Urinary bladder (tissue), 4 donors: ENCODE results near the gene RPL14. TPM values are rescaled to one million over a fixed set of nuclear protein-coding genes. Genes with fewer than 3 reads are reported as not detected.

Source experiments
- DNase-seq: peaks from one replicate; pipeline ENCODE4 v3.0.0-alpha.2; 2015; ENCODE audit errors: extremely low spot score
- H3K27ac ChIP-seq: one replicate; pipeline ENCODE4 v1.5.1; 2013; ENCODE audit warnings: low read depth, mild to moderate bottlenecking, moderate library complexity
- H3K36me3 ChIP-seq: one replicate; pipeline ENCODE4 v1.6.1; 2013; ENCODE audit warnings: mild to moderate bottlenecking, moderate library complexity; ENCODE audit not compliant: insufficient read depth
- H3K4me1 ChIP-seq: one replicate; pipeline ENCODE4 v1.6.1; 2013; ENCODE audit warnings: mild to moderate bottlenecking, moderate library complexity; ENCODE audit not compliant: insufficient read depth
- H3K4me3 ChIP-seq: one replicate; pipeline ENCODE4 v1.5.1; 2013; ENCODE audit warnings: low read depth, low read length
- WGBS: extraction: QIAGEN DNeasy Blood & Tissue Kit; methylation state at CpG from one replicate; pipeline ENCODE4 v1.1.7; 2013; 5-methylcytosine and 5-hydroxymethylcytosine counted together
- polyA plus RNA-seq: library from polyadenylated mRNA; stranded (reverse); fragments of 200-250 nt; gene quantifications from one replicate; pipeline ENCODE4 v1.2.3, GENCODE V29; 2013
- total RNA-seq: library from RNA; depleted of rRNA; stranded (reverse); fragments of >200 nt; gene quantifications from one replicate; pipeline ENCODE4 v1.2.3, GENCODE V29; 2014
- donor health status: healthy with polysubstance abuse.
- donor health status: healthy.

RPL14 gene
- total RNA-seq (300 TPM), polyA plus RNA-seq (1,293 TPM)

- Histone ChIP-seq H3K4me3 (peak within 1 kb of the TSS; percentile 93), H3K27ac (peak within 1 kb of the TSS; percentile 91), H3K4me1 (no peaks in the 10 kb centered on the region), H3K36me3 (no peaks in the 10 kb centered on the region)
- DNase-seq = peak; percentile 94
- under 1% methylated on average over 79 of the region's 79 CpGs for WGBS
These were observed at the start of gene RPL14 for GRCh38 chr3:40456940-40457823. Gene RPL14, plus strand, starts transcription at chr3:40457339. Its CDS starts 133 bp downstream, at chr3:40457472.

DNA sequence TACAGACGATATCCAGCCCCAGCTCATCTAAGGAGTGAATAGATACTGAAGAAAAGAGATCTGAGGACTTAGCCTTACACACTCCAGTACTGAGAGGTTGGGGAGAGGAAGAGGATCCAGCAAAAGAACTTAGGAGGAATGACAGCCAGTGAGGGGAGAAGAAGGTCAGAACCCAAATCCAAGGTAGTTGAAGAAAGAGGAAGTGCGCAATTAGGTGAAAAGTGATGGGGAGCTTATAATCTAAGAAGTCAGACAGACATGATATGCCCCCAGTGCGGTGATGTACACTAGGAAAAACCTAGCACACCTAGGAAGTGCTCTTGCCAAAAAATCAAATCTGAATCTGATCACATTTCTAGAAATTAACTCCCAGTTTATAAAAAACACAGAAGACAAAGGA, 49.5 kb upstream of the RPL14 start:
- Histone ChIP-seq H3K27ac (no peak overlapping the region), H3K4me1 (no peaks in the 10 kb centered on the region), H3K36me3 (no peaks in the 10 kb centered on the region), H3K4me3 (no peak overlapping the region)
- no peak for DNase-seq
- 74% methylated on average over 3 of the region's 3 CpGs for WGBS

- H3K4me1 ChIP-seq = no peaks in the 10 kb centered on the region
- no peak overlapping the region for H3K4me3 ChIP-seq
- WGBS = 79% methylated on average over 1 of the region's 1 CpG
- no peak for DNase-seq
- H3K36me3 ChIP-seq = no peaks in the 10 kb centered on the region
- H3K27ac ChIP-seq = no peak overlapping the region
These were observed 42.9 kb upstream of the RPL14 start for GRCh38 chr3:40414270-40414669.

GRCh38 chr3:40417845-40418543, 39.1 kb upstream of the RPL14 start:
- H3K4me1 ChIP-seq = no peaks in the 10 kb centered on the region
- 61% methylated on average over 2 of the region's 2 CpGs for WGBS
- no peak for DNase-seq
- no peak overlapping the region for H3K27ac ChIP-seq
- no peaks in the 10 kb centered on the region for H3K36me3 ChIP-seq
- no peak overlapping the region for H3K4me3 ChIP-seq

DNA sequence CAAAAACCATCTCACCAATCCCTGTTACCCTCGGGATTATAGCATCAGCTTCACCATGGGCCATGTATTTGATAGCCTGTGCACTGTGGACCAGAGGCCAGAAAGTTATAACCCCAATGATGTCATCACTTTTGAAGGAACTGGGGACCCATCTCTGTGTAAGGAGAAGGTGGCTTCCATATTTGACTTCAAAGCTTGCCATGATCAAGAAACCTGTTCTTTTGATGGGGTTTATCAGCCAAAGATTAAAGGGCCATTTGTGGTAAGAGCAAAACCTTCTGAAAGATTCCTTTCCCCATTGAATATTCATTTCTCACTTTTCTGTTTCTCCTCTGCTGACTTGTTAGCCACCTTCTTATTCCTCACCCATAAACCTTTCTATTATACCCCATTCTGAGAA, 34.3 kb upstream of the RPL14 start:
- 77% methylated on average over 1 of the region's 1 CpG for WGBS
- H3K27ac ChIP-seq = no peak overlapping the region
- no peaks in the 10 kb centered on the region for H3K36me3 ChIP-seq
- no peaks in the 10 kb centered on the region for H3K4me1 ChIP-seq
- H3K4me3 ChIP-seq = no peak overlapping the region
- no peak for DNase-seq

DNA sequence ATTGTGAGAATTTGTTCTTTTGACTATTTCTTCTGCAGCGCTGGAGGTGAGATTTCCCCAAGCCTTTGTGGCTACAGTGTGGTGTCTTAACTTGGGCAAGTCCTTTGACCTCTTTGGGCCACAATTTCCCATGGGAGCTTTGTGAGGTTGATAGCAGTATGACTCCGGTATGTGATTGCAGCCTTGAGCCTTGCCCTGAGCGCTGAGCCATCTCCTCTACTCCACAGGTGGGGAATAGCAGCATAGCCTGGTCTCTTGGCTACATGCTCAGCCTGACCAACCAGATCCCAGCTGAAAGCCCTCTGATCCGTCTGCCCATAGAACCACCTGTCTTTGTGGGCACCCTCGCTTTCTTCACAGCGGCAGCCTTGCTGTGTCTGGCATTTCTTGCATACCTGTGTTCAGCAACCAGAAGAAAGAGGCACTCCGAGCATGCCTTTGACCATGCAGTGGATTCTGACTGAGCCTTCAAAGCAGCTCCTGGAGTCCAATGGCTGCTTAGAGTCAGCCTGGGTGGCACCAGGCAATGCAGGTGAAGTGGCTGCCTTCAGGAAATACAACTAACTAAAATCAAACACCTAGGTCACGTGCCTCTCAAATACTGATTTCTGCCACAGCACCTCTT, 30.0 kb upstream of the RPL14 start:
- H3K36me3 ChIP-seq = no peaks in the 10 kb centered on the region
- WGBS = 95% methylated on average over 8 of the region's 8 CpGs
- H3K4me1 ChIP-seq = no peaks in the 10 kb centered on the region
- no peak for DNase-seq
- H3K27ac ChIP-seq = no peak overlapping the region
- H3K4me3 ChIP-seq = no peak overlapping the region

- Histone ChIP-seq H3K27ac (no peak overlapping the region), H3K36me3 (peaks cover 3% of the 10 kb centered on the region), H3K4me3 (no peak overlapping the region), H3K4me1 (no peaks in the 10 kb centered on the region)
- 68% methylated on average over 2 of the region's 2 CpGs for WGBS
- no peak for DNase-seq
These were observed 24.3 kb upstream of the RPL14 start for GRCh38 chr3:40432793-40433192.

DNA sequence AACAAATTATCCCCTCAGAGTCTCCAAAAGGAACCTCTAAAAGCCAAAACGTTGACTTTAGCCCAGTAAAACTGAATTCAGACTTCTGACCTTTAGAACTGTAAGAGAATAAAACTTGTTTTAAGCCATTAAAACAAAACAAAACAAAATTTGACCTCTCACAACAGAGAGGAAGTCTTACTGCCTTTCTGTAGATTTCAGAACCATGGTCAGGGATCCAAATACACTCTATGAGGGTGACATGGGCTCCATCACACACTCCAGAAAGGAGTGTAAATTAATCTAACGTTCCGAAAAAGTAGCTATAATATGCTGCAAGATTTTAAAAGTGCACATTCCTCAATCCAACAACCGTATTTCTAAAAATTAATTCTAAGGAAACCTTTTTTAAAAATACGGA, 19.2 kb upstream of the RPL14 start:
- Histone ChIP-seq H3K36me3 (peaks cover 3% of the 10 kb centered on the region), H3K4me1 (no peaks in the 10 kb centered on the region), H3K27ac (no peak overlapping the region), H3K4me3 (no peak overlapping the region)
- 65% methylated on average over 5 of the region's 5 CpGs for WGBS
- no peak for DNase-seq

DNA sequence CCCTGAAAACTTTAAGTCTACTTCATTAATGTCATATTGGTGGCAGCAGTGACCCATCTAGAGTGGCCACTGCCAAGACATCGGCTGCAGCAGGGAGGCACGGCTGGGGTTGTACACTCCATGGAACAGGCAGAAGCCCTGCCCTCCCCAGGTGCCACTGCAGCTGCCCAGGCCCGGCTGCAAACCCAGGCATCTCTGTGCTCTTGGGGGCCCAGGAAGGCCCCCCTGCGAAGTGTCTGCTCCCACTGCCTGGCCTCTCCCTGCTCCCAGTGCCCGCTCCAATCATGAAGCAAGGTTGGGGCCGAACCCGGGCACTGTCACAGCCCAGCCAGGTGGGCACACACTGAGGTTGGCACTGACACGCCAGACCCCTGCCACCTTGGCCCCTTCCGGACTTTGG, 12.1 kb upstream of the RPL14 start:
- Histone ChIP-seq H3K36me3 (no peaks in the 10 kb centered on the region), H3K4me3 (no peak overlapping the region), H3K4me1 (no peaks in the 10 kb centered on the region), H3K27ac (no peak overlapping the region)
- 87% methylated on average over 9 of the region's 9 CpGs for WGBS
- DNase-seq = no peak

- DNase-seq = no peak
- Histone ChIP-seq H3K4me1 (no peaks in the 10 kb centered on the region), H3K4me3 (no peak overlapping the region), H3K36me3 (no peaks in the 10 kb centered on the region), H3K27ac (no peak overlapping the region)
- 69% methylated on average over 4 of the region's 4 CpGs for whole genome bisulfite sequencing
These were observed 11.3 kb upstream of the RPL14 start for GRCh38 chr3:40445880-40446279.

DNA sequence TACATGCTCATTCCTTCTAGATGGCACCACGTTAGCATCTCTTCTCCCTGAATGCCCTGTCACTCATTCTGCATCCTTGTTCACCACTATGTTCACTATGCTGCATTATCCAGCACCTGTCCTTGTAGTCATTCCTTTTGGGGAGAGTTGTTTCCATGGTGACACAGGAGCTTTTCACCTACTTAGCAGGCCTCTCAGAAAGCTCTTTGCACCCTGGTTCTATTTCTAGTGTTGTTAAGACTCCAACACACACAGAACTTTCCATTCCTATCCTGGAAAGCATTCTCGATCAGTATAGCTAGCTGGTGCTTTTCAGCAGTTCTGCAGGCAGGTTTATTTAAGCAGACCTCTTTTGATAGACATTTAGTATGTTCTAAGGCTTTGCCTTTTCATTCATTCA, 6.7 kb upstream of the RPL14 start:
- no peaks in the 10 kb centered on the region for H3K36me3 ChIP-seq
- no peak for DNase-seq
- no peak overlapping the region for H3K4me3 ChIP-seq
- H3K27ac ChIP-seq = no peak overlapping the region
- 82% methylated on average over 2 of the region's 2 CpGs for WGBS
- H3K4me1 ChIP-seq = no peaks in the 10 kb centered on the region

DNA sequence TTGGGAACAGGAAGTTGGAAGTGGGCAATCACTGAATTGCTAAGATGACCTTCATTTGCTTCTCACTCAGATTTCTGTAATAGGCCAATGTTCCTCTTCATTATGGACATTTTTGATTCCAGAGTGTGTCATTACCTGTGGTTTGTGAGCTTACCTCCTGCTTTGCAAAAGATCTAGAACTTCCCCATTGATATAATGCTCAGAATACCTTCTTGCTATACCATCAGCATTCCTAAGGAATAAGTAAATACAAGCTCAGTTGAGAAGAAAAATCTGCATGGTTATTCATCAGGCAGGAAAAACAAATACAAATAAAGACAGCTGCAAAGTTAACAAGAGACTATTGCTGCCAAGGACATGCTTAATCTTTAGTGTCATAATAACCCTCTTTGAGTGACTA, 5.6 kb upstream of the RPL14 start:
- Histone ChIP-seq H3K27ac (no peak overlapping the region), H3K4me1 (no peaks in the 10 kb centered on the region), H3K4me3 (no peak overlapping the region), H3K36me3 (no peaks in the 10 kb centered on the region)
- no peak for DNase-seq

GRCh38 chr3:40452057-40452456, 5.1 kb upstream of the RPL14 start:
- Histone ChIP-seq H3K36me3 (no peaks in the 10 kb centered on the region), H3K27ac (no peak overlapping the region), H3K4me3 (no peak overlapping the region), H3K4me1 (no peaks in the 10 kb centered on the region)
- DNase-seq = no peak
- WGBS = 77% methylated on average over 1 of the region's 1 CpG

DNA sequence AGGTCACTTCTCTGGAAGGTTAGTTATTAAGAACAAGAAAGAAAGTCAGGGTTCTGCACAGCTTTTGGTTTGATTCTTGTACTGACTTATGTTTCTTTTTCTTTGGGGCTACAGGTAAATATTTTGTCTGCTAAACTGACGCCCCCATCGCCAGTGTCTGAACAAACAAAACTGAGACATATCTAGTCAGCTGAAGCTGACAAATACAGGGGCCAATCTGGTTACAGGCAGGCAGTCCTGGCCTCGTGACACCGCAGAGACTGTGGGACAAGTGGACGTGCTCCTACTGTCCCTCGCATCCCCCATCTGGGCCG, 4.6 kb upstream of the RPL14 start:
- Histone ChIP-seq H3K4me1 (no peaks in the 10 kb centered on the region), H3K36me3 (no peaks in the 10 kb centered on the region), H3K27ac (peak overlapping the region; percentile 88), H3K4me3 (peak overlapping the region; percentile 42)
- 9% methylated on average over 7 of the region's 7 CpGs for WGBS
- DNase-seq = no peak
